Measurements from ENCODE around the gene SLC6A15.

SLC6A15 gene

DNA sequence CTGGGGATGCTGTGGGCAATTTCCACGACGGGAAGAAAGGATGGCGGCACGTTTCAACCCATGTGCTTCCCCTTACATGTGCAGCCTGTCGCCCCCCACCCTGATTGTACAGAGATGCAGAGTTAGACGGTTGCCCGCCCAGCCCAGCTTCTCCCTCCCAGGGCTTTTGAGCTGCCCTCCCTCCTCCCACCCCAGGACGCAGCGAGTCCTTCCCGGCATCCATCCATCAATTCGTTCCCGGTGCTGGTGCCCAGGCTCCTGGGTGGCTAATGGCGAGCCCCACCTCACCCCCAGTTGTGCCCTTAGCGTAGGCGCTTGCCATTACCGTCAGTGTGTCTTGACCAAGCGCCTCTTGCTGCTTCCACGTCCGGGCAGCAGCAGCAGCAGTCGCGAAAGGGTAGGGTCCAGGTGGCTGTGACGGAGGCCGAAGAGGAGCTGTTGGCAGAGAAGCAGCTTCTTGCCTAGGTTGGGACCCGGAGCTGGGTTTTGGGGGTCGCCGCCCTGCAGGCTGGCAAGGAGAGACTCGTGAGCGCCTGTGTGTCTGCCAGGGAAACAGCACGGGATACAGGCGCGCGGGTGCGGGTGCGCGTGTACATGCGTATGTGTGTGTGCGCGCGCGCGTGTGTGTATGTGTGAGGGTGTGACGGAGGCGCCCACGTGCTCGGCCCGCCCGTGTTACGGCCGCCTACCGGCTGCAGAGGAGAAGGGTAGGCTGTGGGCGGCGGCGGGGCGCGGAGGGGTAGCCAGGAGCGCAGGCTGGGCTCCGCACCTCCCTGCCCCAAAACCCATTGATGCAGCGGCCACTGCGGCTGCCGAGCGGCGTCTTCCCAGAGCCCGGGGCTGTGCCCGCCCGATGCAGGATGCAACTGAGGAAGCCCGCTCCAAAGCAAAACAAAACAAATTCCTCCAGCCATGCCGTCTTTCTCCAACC lies at the start of gene SLC6A15:
Gene SLC6A15 (minus strand): TSS at position 602 of the 931 bp plus-strand sequence. CDS start 20,679 bp downstream, outside the sequence.
- DNase-seq, result no peak

DNA sequence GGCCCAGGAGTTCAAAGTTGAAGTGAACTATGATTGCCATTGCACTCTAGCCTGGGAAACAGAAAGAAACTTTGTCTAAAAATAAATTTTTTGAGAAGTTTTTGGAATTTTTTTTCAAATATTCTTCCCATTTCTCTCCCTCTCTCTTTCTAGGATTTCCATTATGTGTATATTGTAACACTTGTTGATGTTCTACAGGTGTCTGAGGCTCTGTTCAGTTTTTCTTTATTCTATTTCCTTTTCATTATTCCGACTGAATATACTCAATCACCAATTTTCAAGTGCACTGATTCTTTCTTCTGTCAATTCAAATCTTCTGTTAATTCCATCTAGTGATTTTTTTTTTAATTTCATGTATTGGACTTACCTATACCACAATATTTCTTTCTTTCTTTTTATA lies 48.3 kb upstream of the SLC6A15 start:
- DNase-seq, result no peak

DNA sequence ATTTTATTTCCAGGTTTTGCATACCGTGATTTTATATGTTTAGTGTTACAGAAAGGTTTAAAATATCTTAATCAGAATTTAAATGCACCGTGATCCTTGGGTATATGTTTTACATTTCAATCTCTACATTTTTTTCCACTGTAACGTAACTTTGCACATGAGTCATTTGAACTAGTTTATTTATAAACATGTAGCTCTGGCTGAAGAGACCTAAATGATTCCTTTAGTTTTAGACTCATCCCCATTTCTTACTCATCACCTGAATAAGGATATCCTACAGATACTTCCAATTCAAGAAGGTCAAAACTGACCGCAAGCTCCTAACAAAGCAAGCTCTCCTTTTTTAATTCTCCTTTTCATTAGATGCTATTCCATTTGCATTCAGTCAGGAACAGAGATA lies 42.7 kb upstream of the SLC6A15 start:
- DNase-seq, result no peak

DNA sequence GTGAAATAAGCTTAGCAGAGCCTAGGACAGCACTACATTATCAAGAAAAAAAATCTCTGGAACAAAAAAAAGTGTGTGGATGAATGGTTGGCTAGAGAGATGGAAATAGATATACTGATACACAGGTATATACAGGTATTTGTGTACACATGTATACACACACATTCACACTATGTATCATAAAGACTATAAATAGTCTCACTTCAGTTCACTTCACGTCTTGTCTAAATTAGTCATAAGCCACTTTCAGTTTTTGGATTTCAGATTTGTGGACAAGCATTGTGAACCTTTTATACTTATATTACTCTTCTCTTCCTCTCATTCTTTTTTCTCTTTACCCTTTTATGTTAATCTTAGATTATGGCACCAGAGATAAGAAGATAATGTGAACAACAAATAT lies 41.8 kb upstream of the SLC6A15 start:
- DNase-seq, result no peak

DNA sequence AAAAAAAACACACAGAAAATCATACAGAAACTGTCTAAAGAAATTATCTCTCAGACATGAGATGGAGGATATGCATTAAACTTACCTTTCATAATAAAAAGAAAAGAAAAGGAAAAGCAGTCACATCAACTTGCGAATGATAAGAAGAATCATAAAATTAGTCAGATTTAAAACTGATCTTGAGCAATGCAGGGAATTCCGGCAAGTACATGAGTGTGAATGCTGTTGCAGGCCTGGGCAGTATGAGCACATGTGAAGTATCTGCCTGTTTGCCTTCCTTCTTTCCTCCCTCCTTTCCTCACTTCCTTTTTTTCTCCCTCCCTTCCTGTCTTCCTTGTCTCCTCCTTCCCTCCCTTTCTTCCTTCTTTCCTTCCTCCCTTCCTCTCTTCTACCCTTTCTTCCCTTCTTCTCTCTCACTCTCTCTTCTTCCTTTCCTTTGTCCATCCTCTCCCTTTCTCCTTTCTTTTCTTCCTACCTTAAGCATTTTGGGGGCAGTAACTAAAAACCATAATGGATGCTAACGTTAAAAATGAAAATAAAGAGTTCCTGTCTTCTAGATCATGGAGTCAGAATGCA lies 38.5 kb upstream of the SLC6A15 start:
- no peak for DNase-seq

DNA sequence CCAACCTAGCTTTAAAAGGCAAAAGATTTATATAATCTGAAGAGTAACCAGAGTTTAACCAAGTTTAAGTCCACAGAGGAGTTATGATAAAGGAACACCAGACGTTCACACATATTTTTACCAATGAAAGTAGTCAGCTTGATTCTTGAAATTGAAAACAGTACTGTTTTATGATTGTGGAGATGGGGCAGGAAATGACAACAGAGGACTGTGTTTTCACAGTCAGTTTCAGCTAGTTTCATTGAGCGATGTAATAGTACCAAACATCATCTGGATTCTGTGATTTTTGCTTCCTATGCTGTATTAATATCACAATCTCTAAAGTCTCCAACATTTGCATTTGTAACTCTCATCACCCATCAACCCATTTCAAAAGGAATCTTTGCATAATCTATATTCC lies 34.2 kb upstream of the SLC6A15 start:
- no peak for DNase-seq

DNA sequence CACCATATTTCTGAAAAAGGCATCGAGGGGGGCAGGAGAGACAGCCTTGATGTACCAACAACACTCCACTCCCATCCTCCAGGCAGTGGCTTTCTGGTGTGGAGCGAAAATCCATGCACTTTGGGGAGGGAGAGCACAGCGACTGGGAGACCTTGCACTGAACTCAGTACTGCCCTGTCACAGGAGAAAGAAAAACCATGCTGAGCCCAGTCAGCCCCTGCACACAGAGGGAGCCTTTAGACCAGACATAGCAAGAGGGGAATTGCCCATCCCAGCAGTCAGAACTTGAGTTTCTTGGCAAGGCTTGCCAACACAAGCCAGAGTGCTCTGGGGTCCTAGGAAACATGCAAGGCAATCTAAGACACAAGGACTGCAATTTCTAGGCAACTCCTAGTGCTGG lies 24.8 kb upstream of the SLC6A15 start:
- DNase-seq, result no peak

DNA sequence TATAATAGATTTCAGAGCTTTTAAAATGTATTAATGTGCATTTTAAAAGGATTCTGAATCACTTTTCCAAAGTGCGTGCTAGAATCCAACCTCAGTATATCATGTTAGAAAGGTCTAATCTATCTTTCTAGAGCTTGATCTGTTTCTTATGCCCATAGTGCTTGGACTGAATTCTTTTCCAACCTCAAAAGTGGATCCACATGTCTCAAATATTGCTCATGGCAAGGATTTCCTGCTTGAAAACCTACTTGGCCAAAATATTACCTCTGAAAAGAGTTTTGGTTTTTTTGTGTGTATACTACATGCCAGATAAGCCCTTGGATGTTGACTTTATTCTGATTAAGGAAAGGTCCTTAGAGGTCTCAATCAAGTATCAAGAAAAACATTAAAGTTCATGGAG lies 16.9 kb upstream of the SLC6A15 start:
- no peak for DNase-seq

DNA sequence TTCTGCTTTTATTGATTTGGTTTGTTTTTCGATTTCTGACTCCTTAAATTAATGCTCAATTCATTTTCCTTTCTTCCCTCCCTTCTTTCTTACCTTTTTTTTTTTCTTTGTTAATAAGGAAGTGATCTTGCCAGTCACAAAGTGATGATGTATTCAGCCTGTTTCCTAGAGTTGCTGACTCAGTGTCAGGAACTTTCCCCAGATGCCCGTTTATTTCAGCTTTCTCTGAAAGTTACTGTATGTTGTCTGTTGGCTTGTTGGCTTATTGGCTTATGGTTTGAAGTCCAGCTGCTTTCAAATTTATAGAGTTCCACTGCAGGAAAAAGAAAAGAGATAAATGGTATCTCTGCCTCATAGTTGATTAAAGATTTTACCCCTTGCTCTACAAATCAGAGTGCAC lies 12.4 kb upstream of the SLC6A15 start:
- DNase-seq, result no peak

DNA sequence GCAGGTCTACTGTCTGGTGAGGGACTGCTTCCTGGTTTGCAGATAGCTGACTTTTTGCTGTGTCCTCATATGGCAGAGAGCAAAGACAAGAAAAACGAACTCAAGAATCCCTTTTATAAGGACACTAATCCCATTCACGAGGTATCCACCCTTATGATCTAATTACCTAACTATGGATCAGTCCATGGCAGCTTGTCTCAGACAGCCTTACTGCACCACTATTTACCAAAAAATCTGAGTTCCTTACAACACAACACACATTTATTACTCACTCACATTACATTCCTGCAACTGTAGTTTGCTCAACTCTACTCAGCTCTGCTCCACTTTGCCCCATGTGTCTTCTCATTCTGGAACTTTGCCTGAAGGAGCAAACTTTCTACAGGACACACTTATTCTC lies 10.1 kb upstream of the SLC6A15 start:
- no peak for DNase-seq

DNA sequence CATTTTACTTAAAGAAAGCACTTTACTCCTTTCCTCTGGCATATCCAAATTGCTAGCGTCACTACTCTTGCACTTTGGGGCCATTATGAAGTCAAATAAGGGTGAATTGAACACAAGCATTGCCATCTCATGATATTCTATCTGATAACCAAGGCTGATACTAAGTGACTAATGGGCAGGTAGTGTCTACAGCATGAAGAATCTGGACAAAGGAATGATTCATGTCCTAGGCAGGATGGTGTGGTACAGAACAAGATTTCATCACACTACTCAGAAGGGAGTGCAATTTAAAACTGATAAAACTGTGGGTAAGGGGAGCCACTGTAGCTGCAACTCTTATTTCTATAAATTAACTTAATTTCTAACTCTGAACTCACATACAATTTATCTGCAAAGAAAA lies 7.7 kb upstream of the SLC6A15 start:
- DNase-seq, result no peak

DNA sequence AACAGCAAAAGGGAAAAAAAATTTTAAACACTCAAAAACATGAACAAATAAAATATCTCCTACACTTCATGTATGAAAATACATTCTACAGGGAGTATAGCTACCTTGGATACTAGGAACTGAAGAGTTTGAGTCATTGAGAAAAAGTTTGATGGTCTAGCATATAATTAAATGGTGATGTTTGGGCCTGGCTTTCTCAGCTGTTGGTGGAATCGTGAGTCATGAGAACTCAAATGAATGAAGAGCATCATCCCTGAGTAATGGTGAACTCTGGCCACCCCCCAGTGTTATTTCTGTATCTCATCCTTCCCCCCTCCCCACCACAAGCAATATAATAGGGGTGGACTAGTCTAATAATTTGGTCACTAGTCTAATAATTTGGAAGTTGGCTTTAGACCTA lies 6.7 kb upstream of the SLC6A15 start:
- no peak for DNase-seq

DNA sequence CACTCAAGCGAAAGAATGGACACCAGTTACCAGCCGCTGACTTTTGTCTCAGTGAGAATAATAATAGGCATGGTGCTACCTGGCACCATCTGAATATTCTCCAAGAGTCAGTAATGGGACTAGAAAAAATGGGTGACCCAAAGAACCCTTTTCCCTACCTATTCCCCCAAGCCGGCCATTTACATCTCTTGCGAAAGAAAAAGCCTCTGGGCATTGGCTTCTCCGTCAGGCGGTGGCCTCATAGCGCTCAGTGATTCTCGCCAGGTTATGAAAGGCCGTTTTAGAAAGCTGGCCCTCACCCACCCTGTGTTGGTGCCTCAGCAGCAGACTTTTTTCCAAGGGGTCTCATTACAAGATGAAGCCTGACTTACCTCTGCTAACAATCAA lies 523 bp upstream of the SLC6A15 start:
- DNase-seq, result no peak

DNA sequence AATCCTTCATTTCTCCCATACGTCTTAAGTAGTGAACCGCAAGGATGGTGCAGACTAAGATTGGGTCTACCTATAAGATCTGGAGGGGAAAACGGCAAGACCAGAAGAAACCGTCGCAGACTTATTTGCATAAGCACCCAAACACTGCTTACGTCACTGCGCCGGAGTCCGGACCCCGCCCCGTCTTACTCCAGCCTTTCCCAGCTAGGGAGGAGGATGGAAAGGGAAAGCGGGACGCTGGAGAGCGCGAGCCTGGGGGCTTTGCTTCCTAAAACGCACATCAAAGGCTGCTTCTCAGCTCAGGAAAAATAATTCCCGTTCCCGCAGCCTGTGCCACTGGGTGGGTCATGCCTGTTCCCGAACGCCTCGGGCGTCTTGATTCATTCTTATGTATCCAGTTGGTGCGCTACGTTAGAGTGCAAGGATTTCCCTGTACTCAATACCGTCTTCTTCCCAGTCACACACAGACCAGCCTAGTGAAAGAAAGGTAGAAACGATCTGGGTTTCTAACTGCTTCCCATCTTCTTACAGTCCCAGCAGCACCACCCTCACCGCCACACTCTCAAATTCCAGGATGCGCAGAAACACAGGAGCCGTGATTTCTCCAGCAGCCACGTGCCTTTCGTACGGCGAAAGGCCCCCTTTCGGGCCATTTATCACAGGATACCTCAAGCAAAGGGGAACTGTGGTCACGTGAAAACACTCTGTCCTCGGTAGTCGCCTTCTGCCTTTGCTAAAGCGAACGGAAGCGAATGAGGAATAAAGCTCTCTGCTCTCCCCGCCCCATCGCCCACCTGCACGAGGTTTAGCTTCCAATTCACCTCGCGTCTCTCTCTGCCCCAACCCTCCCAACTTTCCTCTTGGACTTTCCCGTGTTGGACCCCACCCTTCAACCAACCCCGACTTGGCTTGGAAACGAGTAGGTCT lies 1.1 kb downstream of the SLC6A15 start:
- no peak for DNase-seq

DNA sequence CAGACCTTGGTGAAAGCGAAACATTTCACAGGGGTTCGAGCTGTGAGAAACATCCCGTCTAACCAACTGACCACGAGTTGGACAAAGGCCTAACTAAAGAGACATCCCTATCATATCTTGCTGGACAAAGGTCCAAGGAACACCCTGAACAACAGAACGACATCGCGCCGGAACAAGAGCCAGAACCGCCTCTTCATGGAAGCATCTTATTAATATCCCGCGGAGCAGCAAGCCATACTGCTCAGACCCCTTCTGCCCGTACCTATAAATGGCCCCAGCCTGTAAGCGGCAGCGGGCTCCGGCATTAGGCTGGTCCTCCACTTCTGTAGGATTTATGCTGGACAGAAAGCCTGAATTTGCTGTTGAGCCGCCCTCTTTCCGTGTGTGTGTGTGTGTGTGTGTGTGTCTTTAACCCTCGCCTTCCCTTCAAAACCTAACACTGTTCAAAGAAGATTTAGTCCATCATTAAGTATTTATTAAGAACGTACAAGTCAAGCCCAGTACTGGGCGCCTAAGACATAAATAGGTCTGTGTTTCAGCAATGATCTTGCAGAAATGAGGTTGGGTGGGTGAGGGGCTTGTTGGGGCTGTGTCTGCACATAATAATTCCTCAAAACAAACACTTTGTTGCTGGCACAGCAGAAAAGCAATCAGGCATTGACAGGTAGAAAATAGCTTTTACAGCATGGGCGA lies 1.9 kb downstream of the SLC6A15 start:
- DNase-seq, result no peak

DNA sequence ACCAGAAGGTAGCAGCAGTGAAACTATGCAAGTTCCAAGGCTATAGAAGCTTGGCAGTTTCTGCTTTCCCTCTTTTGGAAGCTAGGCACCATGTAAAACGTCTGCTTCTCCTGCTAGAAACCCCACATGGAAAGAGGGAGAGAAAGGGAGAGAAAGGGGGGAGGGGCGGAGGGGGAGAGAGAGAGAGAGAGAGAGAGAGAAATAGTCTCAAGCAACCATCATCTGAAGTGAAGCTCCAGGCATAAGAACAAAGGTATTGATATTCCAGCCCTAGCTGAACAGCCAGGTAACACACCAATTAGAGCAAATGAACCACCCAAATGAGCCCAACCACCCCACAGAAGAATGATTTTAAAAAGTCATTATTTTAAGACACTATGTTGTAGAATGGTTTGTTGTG lies 8.5 kb downstream of the SLC6A15 start:
- DNase-seq, result no peak

DNA sequence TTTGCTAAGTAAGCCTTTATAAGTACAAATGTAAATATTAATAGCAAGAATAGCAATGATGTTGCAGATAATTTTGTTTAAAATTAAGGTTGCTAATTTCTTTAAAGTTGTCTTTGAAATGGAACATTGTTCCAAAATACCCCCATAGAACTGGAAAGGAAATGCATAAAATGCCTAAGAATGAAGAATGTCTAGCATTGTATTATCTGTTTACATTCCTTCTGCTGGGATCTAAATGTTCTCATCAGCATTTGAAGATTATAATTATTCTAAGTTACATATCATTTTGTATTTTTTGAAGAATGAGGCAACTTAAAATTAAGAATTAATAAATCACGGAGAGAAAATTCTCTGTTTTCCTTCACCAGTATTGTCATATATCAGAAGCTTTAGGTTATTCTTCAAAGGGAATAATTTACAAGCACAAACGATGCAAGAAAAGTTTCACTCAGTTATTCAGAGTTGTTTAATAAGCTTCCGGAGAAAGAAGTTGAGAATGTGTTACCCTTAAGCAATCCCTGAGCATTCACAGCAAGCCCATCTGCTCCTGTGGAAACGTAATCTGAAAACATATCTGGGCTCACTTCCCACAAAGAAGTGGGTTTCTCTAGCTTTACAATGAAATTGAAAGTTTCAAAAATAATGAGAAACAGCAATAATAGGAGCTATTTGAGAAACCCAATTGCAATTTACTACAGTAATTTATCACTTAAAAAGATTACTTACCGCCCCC lies 21.3 kb downstream of the SLC6A15 start:
- DNase-seq, result no peak

DNA sequence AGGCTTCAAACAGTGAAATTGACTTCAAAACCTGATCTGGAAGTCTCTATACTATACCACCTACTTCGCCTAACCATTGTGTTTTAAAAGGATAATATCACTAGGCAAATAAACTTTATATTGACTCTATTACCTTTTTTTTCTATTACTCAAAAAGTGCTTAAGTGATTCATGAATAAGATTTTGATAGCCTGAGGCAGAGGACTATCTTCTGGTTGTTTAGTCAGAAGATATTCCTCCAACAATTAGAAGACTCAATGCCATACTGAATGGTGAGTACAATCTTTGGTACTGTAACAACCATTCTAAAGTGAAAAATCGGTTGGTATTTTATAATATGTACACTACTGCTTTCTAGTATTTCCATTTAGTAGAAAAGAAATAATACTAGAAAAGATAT lies 22.8 kb downstream of the SLC6A15 start:
- DNase-seq, result no peak

DNA sequence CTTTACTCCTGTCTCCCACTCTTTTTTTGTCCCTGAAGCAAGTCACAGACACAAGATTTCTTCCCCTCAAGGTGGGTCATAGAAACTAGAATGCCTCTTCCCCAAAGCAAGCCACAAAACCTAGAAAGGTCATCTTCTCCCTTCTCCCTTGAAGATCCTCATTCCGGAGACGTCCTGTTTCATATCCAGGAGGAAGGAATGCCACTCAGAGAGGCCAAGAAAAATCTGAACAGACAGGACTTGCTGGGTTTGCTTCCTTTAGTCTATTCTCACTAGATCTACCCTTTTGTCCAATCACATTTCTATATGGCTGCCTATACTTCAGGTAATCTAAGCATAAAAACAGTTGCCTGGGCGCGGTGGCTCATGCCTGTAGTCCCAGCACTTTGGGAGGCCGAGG lies 23.7 kb downstream of the SLC6A15 start:
- DNase-seq, result no peak

DNA sequence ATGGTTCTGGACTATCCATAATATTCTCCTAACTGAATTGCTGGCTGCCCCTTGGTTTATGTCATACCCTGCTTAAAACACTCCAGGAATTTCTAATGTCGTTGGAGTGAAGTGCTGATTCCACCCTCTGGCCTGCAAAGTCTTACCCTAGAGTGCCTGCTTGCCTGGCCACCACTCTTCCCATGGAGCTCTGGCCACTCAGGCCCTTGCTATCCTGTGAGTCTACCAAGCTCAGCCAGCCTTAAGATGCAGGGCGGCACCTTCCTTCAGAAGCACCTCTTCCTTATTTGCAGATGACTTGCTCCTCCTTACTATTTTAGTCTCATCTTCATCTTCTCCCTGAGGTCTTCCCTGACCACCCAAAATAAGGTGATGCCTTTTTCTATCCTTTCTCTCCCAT lies 35.3 kb downstream of the SLC6A15 start:
- no peak for DNase-seq

DNA sequence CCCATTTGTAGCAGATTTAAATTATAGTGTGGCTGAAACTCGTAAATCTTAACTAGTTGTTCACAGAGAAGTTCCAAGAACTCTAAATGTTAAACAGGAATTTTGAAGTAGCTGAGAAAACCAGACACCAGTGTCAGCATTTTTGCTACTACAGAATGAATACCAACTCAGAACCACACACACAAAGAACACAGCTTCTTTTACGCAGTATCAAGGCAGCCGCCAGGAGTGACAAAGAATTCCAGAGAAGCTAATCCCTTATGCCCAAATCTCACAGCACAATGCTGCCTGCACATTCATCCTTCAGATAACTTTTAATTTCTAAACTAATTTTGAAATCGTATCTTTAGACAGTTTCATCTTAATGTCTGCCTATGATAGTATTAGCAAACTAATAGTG lies 37.4 kb downstream of the SLC6A15 start:
- no peak for DNase-seq

DNA sequence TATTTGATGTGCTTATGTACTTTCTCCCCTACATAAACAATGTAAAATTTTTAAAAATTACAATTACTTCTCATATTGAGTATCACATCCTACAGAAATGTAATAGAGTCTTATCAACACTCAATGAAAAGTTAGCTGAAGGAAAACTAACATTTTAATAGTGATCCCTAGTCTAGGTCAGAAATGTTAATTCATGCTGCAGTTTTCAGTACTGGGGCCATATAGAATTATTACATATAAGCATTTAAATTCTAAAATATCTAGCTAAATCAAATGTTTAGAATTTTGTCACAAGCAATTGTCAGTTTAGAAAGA lies 37.8 kb downstream of the SLC6A15 start:
- no peak for DNase-seq

Data from CD4-positive, alpha-beta T cell treated with Interferon alpha-2 for 1 hour (primary cell).